ENCODE results near the gene DGAT2.

DNA sequence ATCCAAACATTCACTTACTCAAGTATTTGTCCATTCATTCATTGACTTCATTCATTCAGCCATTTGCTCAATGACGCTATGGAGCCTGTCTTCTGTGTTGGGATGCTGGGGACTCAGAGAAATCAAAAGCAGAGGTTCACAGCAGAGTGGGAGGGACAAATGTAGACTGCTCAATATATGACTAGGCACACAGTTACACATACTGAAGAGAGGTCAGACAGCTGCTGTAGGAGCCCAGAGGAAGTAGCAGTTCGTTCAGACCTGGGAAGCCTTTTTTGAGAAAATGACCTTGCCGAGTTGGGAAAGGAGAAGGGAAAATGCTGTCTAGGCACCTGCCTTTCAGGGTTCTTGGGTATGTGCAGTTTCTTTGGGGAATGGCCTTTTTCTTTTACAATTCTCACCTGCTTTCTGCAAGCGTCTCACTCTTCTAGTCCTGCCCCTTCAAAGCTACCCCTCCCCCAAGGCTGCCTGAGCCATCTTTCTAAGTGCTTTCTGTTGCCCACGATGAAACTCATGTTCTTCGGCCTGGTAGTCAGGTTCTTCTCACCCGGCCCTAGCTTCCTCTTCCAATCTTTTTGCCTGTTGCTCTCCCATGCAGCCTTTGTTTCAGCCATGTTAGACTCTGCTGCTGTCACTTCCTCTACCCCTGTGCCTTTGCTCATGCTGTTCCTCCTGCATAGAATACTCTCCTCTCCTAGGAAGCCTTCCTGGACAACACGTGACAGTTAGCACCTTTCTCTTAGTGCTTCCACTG is 42.2 kb downstream of the DGAT2 start:
- TF ChIP-seq, protein P1, sequence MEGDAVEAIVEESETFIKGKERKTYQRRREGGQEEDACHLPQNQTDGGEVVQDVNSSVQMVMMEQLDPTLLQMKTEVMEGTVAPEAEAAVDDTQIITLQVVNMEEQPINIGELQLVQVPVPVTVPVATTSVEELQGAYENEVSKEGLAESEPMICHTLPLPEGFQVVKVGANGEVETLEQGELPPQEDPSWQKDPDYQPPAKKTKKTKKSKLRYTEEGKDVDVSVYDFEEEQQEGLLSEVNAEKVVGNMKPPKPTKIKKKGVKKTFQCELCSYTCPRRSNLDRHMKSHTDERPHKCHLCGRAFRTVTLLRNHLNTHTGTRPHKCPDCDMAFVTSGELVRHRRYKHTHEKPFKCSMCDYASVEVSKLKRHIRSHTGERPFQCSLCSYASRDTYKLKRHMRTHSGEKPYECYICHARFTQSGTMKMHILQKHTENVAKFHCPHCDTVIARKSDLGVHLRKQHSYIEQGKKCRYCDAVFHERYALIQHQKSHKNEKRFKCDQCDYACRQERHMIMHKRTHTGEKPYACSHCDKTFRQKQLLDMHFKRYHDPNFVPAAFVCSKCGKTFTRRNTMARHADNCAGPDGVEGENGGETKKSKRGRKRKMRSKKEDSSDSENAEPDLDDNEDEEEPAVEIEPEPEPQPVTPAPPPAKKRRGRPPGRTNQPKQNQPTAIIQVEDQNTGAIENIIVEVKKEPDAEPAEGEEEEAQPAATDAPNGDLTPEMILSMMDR (IDR thresholded peaks at IDR 0.05; ENCODE audit: insufficient read depth, low read length): no peak
- TF ChIP-seq POLR2AphosphoS5 (IDR thresholded peaks at IDR 0.05; ENCODE audit: low read depth): 0 out of 2 replicates have a peak, but pooled peaks have one; percentile 42
- TF ChIP-seq, protein P2, sequence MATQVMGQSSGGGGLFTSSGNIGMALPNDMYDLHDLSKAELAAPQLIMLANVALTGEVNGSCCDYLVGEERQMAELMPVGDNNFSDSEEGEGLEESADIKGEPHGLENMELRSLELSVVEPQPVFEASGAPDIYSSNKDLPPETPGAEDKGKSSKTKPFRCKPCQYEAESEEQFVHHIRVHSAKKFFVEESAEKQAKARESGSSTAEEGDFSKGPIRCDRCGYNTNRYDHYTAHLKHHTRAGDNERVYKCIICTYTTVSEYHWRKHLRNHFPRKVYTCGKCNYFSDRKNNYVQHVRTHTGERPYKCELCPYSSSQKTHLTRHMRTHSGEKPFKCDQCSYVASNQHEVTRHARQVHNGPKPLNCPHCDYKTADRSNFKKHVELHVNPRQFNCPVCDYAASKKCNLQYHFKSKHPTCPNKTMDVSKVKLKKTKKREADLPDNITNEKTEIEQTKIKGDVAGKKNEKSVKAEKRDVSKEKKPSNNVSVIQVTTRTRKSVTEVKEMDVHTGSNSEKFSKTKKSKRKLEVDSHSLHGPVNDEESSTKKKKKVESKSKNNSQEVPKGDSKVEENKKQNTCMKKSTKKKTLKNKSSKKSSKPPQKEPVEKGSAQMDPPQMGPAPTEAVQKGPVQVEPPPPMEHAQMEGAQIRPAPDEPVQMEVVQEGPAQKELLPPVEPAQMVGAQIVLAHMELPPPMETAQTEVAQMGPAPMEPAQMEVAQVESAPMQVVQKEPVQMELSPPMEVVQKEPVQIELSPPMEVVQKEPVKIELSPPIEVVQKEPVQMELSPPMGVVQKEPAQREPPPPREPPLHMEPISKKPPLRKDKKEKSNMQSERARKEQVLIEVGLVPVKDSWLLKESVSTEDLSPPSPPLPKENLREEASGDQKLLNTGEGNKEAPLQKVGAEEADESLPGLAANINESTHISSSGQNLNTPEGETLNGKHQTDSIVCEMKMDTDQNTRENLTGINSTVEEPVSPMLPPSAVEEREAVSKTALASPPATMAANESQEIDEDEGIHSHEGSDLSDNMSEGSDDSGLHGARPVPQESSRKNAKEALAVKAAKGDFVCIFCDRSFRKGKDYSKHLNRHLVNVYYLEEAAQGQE (IDR thresholded peaks at IDR 0.05; ENCODE audit: insufficient replicate concordance, low read depth): no peak
- TF ChIP-seq GABPA (IDR thresholded peaks at IDR 0.05; ENCODE audit: low read depth): no peak

Data from HL-60 (cell line).